Measurements from ENCODE around the gene APBA1.

DNA sequence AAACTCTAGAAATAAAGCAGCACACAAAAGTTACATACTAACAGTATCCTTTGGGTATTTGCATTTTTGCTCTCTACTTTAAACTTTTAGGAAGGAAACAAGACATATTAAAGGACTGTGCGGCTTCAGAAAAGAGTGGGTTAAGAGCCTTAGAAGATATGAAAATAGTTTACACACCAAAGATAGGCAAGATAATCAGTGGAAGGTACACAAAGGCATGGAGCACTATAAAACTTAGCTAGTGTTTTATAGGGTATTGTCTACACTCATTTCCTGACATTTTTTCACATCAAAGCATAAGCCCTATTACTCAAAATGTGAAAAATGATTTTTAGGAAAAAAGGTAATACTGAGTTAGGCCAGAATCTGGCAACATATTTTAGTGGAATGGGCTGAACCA, 43.7 kb upstream of the APBA1 start:
- TF ChIP-seq SPI1 (IDR thresholded peaks at IDR 0.05; ENCODE audit: low read depth, low read length): no peak
- TF ChIP-seq POLR2A (IDR thresholded peaks at IDR 0.05; ENCODE audit: low read depth, low read length): no peak
- no peak for TF ChIP-seq POLR2AphosphoS5 (IDR thresholded peaks at IDR 0.05; ENCODE audit: low read depth, low read length)
- TF ChIP-seq TAF1 (IDR thresholded peaks at IDR 0.05; ENCODE audit: low read depth, low read length): no peak
- TF ChIP-seq POU2F2 (IDR thresholded peaks at IDR 0.05; ENCODE audit: low read depth, low read length): no peak
